GM19239 (cell line): Measurements from ENCODE around the gene CRP.
"Not testable (repeated sequence)": the region's sequence is repeated elsewhere in the genome, so short reads cannot be mapped to it uniquely, and the experiment has no call there.

Source experiments
- DNase-seq: peaks from one replicate; pipeline ENCODE4 v3.0.0; 2011; ENCODE audit warnings: low spot score; ENCODE audit not compliant: insufficient read length
- FAIRE-seq: peaks from 2 replicates; lab custom pipeline; 2011; peaks lifted over from hg19 to GRCh38; lab: Jason Lieb, UNC

Gene CRP

GRCh38 chr1:159704481-159704880, 9.9 kb downstream of the CRP start:
- DNase-seq: no peak
- no peak for FAIRE-seq

GRCh38 chr1:159700312-159700711, 14.1 kb downstream of the CRP start:
- FAIRE-seq (no peak), DNase-seq (no peak)

DNA sequence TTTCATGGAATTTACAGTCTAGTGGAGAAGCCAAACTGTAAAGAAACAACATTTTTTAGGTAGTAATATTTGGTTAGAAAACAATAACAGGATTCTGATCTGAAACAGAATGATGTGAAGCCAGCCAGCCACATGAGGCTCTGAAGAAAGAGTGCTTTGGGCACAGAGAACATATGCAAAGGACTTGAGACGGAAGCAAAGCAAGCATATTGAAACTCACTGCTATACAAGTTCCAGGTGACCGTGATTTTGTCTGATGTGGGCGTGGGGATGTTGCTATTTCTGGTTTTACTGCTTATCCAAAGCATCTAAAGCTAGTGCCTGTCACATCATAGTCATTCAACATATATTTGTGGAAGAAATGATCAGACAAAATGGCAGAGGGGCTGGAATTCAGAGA, 14.7 kb downstream of the CRP start:
- no peak for DNase-seq
- no peak for FAIRE-seq

GRCh38 chr1:159699246-159699645, 15.1 kb downstream of the CRP start:
- no peak for FAIRE-seq

GRCh38 chr1:159687511-159687910, 26.9 kb downstream of the CRP start:
- DNase-seq (no peak), FAIRE-seq (no peak)

More at GRCh38 chr1:159699246-159699645, 15.1 kb downstream of the CRP start:
- no peak for DNase-seq

GRCh38 chr1:159686599-159687299, 27.6 kb downstream of the CRP start:
- DNase-seq (no peak), FAIRE-seq (no peak)

DNA sequence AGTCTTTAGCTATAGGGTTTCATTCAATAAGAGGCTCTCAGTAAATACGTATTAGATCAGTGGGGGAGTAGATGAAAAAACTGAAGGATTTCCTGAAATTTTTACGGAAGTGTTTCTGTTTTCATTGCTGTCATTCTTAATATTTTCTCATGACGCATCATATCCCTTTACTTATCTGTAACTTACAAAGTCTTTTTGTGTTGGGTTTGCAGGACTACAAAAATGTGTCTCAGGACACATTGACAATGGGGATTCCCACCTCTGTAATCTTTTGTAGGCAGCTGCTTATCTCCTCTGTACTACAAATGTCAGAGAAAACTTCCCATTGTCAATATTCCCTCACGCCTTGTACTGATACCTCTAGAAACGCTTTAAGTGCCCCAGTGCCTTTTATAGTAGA, 35.5 kb downstream of the CRP start:
- no peak for FAIRE-seq
- no peak for DNase-seq

DNA sequence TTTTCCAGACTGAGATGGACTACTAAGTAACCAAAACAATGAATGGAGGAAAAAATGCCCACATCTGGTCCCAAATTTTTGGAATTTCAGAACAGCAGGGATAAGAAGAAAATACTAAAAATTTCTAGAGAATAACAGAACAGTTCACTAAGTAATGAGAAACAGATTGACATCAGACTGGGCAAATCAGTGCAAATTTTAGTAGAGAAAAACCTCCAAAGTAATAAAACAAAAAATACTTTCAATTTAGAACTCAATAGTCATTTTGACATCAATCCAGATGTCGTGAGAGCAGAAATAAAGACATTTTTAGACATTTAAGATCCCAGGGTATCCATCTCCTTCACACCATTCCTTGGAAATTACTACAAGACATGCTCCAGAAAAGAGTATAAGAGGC, 39.3 kb downstream of the CRP start:
- no peak for DNase-seq
- no peak for FAIRE-seq

DNA sequence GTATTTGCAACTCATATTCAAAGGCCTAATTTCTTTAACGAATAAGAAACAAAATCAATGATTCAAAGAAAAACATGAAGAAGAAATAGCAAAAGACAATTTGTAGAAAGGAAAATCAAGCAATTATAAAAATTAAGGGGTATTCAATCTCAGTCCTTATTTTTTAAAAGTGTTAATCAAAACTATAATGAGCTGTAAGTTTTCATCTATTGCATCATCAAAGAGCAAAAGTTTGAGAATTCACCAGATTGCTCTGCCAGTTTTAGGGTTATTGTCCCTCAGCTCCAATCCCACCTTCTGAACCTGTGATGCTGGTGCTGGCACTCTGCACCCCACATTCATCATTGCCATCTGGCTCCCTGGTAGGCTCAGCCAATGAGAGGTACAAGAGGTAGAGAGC, 42.0 kb downstream of the CRP start:
- DNase-seq, FAIRE-seq: not testable (repeated sequence)

- DNase-seq (no peak), FAIRE-seq (no peak)
Observed at GRCh38 chr1:159669338-159669737, 45.1 kb downstream of the CRP start.

DNA sequence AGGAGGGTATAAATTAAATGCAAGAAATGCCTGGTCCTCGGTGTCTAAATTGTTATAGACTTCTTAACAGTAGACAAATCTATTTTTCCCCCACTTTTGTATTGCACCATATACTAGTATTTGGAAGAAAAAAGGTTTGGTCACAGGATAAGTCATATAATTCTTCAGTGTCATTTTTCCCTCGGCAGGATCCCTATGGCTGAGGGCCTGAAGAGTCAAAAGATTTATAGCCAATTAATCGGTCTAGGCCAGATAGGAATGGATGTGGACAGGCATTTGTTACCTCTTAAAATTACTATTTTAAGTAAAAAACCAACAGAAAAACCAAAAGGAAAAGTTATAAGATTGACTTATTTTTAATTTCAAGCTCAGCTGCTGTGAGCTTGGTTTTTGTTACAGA, 45.6 kb downstream of the CRP start:
- FAIRE-seq: no peak
- DNase-seq: no peak

GRCh38 chr1:159664247-159664646, 50.1 kb downstream of the CRP start:
- FAIRE-seq: no peak
- DNase-seq: no peak

DNA sequence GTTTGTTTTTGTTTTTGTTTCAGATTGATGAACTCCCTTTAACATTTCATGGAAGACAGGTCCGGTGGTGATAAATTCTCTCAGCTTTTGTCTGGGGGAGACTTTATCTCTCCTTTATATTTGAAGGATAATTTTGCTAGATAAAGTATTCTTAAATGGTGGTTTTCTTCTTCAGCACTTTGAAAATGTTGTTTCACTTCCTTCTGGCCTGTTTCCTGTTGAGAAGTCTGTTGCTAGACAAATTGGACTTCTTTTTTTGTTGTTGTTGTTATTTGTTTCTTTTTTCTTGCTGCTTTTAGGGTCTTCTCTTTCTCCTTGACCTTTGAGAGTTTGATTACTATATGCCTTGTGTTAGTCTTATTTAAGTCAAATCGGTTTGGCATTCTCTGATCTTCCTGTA, 50.8 kb downstream of the CRP start:
- no peak for DNase-seq
- FAIRE-seq: no peak
